ENCODE results near the gene MLANA.

MLANA gene

GRCh38 chr9:5900622-5901021, 9.9 kb downstream of the MLANA start:
- no peak for DNase-seq (ENCODE audit: low spot score)

DNA sequence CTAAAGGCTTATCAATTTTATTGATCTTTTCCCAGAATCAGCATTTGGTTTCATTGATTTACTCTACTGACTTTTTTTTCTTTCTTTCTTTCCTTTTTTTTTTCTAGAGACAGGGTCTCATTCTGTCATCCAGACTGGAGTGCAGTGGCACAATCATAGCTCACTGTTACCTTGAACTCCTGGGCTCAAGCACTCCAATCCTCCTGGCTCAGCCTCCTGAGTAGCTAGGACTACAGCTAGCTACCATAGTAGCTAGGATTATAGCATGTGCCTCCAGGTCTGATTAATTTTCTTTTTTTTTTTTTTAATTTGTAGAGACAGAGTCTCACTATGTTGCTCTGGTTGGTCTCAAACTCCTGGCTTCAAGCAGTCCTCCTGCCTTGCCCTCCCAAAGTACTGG, 11.7 kb downstream of the MLANA start:
- DNase-seq (ENCODE audit: low spot score) = no peak

- DNase-seq (ENCODE audit: low spot score) = no peak
Measured at GRCh38 chr9:5908918-5909317, 18.2 kb downstream of the MLANA start.

DNA sequence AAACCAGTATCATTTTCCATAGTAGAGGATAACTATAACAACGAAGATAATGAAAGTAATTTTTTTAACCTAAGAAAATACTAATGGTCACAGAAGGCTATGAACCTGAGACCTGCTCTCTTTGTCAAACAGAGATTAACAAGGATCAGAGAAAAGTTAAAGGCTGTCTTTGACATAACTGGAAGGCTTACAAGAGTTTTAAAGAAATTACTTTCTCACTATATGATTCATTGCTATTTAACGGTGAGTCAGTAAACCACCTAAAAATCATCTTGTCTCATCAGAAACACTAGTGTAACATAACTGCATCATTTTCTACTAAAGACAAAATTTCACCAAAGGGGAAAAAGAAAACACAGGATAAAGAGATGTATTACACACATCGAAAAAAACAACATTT, 19.3 kb downstream of the MLANA start:
- DNase-seq (ENCODE audit: low spot score) = no peak

- no peak for DNase-seq (ENCODE audit: low spot score)
Measured at GRCh38 chr9:5910413-5911057, 19.8 kb downstream of the MLANA start.

- no peak for DNase-seq (ENCODE audit: low spot score)
Measured at GRCh38 chr9:5915438-5915837, 24.7 kb downstream of the MLANA start.

DNA sequence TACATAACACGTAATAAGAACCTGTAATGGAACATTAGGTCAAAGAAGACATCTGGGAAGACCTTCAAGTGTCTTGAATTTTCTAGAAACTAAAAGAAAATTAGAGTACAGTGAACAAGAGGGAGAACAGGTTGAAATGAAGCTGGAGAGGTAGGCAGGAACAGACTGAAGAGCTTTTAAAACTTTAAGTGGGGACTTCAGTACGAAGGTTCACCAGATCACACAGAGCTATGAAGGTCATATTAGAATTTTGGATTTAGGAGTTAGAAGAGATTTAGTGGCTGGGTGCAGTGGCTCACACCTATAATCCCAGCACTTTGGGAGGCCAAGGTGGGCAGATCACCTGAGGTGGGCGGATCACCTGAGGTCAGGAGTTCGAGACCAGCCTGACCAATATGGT, 26.6 kb downstream of the MLANA start:
- DNase-seq (ENCODE audit: low spot score) = no peak

GRCh38 chr9:5917888-5918287, 27.2 kb downstream of the MLANA start:
- no peak for DNase-seq (ENCODE audit: low spot score)

DNA sequence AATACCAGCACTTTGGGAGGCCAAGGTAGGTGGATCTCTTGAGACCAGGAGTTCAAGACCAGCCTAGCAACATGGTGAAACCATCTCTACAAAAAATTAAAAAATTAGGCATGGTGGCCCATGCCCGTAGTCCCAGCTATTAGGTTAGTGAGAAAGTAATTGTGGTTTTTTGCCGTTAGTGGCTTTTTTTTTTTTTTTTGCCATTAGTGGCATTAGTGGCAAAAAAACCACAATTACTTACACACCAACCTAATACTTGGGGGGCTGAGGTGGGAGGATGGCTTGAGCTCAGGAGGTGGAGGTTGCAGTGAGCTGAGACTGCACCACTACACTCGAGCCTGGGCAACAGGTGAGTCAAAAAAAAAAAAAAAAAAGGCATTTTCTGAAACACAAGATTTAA, 27.8 kb downstream of the MLANA start:
- DNase-seq (ENCODE audit: low spot score) = no peak

GRCh38 chr9:5920860-5921328, 30.2 kb downstream of the MLANA start:
- DNase-seq (ENCODE audit: low spot score) = no peak

DNA sequence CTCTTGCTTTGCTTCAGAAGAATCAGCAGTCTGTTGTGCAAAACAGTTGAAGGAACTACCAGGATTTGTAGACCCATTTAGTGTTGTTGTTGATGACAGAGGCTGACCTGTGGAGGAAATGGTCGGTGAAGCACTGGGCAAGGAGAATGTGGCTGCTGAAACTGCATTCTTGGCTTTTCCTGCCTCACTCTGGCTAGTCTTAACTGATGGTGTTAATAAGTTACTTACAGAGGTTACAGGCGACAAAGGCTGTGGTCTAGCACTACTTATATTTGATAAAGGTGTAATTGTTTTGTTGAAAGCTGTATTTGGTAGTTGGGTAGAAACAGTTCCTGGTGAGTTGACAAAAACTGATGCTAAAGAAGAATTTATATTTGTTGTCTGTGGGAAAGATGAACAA, 31.5 kb downstream of the MLANA start:
- DNase-seq (ENCODE audit: low spot score) = no peak

DNA sequence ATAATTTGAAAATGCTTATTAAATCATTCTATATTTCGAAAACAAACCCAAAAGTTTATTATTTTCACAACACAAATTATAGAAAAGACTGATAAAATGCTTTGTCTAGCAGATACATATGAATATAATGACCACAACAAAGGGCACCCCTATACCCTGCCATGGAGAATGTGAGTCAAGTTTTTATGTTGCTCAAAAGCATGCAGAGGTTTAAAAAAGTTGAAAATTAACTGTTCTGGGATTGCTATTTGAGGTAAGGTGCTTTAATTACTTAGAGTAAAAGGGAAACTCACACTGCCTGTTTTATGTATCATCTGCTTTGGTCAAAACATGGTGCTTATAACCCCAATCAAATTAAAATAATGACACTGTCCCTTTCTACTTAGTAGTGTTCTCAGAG, 41.0 kb downstream of the MLANA start:
- no peak for DNase-seq (ENCODE audit: low spot score)

GRCh38 chr9:5938449-5938848, 47.8 kb downstream of the MLANA start:
- no peak for DNase-seq (ENCODE audit: low spot score)

DNA sequence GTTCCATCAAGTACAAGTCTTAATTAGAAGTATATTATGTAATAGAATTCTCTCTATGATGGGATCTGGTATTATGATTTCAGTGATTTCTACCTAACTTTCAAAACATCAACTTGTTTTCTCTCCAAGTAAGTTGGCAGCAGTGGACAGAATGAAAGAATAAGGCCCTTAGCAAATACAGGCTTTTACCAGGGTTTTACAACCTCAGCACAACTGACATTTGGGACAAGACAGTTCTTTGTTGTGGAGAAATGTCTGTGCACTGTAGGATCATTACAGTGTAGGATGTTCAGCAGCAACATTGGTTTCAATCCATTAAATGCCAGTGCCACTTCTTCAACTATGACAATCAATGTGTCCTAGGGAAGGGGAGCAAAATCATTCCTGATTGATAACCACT, 48.8 kb downstream of the MLANA start:
- DNase-seq (ENCODE audit: low spot score) = no peak

GRCh38 chr9:5941214-5941613, 50.5 kb downstream of the MLANA start:
- no peak for DNase-seq (ENCODE audit: low spot score)

GRCh38 chr9:5945112-5945511, 54.4 kb downstream of the MLANA start:
- DNase-seq (ENCODE audit: low spot score) = no peak

DNA sequence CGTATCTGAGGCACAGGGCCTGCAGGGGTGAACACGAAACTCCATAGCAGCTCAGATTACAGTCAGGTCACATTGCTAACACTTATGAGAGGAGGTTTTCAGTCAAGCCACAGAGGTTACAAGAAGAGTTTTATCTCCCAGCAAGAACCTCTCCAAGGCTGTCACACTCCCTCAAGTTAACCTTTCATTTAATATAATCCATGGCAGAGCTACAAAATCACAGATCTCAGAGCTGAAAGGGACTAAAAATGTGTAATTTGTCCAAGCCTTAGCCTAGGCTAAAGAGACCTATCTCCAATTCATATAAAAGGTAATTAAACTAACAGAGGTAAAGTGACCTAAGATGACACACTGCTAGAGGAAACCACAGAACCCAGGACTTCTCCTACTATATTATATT, 57.2 kb downstream of the MLANA start:
- DNase-seq (ENCODE audit: low spot score) = no peak

- peak; percentile 31 for DNase-seq (ENCODE audit: low spot score)
Measured at GRCh38 chr9:5949103-5949699, 58.5 kb downstream of the MLANA start.

DNA sequence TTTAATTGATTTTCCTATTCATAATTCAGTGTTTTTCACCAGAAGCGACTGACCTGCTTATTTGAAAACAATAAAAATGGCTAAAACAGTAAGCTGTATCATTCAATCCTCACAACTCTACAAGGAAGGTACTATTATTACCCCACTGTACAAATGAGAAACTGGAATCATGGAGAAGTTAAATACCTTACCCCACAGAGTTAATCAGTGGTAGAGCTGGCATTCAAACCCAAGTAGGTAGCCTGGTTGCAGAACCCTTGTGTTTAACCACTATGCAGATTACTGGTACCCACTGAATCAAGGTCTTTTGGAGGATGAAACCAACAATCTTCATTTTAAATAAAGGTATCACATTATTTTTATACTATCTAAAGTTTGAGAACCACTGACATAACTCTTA, 59.6 kb downstream of the MLANA start:
- DNase-seq (ENCODE audit: low spot score) = no peak

DNA sequence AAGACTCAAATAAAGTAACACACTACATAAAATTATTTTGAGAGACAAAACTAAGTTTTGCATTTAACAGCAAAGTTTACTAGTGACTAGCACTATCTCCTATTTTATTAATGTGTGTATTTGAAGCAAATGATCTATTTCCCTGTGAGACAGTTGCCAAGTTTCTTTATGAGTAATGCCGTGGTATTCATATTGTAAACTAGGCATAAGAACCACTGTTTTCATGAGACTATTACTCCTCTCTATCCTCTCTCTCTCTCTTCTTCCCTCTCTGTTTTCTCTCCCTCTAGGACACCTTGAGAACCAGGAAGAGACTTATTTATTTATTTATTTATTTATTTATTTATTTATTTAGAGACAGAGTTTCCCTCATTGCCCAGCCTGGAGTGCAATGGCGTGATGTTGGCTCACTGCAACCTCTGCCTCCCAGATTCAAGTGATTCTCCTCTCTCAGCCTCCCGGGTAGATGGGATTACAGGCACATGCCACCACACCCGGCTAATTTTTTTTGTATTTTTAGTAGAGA, 61.1 kb downstream of the MLANA start:
- no peak for DNase-seq (ENCODE audit: low spot score)

- peak; percentile 48 for DNase-seq (ENCODE audit: low spot score)
Measured at GRCh38 chr9:5953743-5954707, 63.3 kb downstream of the MLANA start.

GRCh38 chr9:5957166-5957565, 66.5 kb downstream of the MLANA start:
- no peak for DNase-seq (ENCODE audit: low spot score)

GRCh38 chr9:5958273-5958672, 67.6 kb downstream of the MLANA start:
- no peak for DNase-seq (ENCODE audit: low spot score)

Measured in hematopoietic multipotent progenitor cell treated with erythropoietin and hydrocortisone succinate and interleukin-3 and kit ligand, for 17 days (in vitro differentiated cells).